CD4-positive, alpha-beta T cell treated with Interferon gamma for 1 hour (primary cell): ENCODE data around the gene MYOM1.

ENCODE experiments used
- DNase-seq: peaks from one replicate; pipeline ENCODE4 v3.0.0-alpha.2; 2020

The MYOM1 gene

DNA sequence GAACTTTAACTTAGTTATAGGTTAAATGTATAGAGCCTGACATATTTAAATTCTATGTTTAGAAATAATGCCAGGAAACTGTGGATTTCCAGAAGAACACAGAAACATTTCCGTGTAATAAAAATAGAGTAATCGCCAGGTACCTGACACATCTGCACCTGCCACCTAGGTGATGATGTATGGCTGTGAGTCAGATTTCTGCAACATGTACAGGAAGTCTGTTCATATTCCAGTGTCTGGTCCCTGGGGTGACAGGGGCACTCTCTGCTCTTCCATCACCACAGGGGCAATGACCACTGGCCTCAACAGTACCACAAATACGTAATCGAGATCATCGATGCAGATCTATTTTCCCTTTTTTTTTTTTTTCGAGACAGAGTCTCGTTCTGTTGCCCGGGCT is 105.7 kb downstream of the MYOM1 start:
- no peak for DNase-seq

DNA sequence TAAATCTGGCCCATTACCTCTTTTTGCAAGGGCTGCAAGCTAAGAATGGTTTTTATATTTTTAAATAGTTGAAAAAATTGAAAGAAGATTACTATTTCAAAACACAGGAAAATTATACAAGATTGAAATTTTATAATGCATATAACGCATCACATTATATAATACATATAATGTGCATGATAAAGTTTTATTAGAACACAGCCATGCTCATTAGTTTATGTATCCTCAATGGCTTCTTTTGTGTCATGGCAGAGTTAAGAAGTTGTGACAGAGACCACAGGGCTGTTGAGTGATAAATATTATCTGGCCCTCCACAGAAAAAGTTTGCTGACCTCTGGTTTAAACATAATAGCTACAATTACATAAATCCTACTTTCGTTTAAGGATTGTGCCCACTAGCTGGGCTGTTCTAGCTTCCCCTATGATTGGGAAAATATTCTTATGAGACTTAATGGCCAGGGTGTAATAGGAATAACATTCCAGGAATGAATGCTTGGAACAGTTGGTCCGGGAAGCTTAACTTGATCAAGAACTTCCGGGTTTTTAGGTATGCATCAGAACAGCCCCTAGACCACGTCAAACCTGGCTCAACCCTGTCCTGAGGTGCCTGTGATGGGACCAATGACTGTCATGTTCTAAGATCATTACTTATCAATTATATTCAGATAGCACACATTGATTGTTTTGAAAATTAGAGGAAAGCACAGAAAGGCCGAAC is 108.1 kb downstream of the MYOM1 start:
- DNase-seq: no peak

DNA sequence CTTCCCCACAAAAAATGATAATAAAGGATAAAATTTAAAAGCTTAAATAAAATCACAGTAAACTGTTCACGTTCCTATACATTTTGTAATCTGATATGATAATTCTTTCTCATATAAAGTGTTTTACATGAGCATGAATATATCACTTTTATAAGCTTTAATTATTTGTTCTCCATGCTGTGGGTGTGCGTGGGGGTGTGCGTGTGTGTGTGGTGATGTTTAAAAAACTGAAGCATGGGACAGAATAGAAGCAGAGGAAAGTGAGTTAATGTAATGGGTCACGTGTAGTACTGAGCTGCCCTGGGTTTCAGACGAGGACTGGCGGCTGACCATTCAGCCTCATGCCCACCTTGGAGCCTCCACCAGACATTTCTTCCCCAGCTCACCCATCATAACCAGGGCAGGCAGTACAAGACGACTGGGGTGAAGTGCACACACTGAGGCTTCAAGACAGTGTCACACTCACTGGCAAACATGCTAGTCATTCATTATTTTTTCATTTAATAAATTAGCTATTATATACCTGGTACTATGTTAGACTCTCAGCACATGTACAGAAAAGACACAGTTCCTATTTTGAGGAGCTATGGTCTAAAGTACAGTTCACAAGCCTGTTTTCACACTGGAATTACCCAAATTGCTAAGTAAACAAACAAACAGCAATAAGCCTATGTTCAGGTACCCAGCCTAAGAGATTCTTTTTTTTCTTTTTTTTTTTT is 109.6 kb downstream of the MYOM1 start:
- DNase-seq: no peak

DNA sequence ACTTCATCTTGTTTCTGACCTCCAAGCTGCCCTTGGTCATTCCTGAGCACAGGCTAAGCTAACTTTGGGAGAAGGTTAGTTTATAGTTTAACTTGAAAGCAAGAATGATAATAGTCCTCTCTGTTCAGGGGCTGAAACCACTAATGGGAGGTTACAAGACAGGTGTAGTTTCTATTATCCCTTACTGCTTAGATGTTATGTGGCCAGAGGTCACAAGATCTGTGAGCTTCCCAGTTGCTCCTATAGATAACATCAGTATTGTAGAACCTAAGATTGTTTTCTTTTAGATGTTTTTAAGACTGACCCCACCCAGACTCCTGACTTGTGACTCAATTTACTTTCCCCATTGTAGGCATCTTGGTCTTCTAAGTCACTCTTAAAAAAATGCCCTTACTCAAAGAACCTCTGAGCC is 112.0 kb downstream of the MYOM1 start:
- no peak for DNase-seq

DNA sequence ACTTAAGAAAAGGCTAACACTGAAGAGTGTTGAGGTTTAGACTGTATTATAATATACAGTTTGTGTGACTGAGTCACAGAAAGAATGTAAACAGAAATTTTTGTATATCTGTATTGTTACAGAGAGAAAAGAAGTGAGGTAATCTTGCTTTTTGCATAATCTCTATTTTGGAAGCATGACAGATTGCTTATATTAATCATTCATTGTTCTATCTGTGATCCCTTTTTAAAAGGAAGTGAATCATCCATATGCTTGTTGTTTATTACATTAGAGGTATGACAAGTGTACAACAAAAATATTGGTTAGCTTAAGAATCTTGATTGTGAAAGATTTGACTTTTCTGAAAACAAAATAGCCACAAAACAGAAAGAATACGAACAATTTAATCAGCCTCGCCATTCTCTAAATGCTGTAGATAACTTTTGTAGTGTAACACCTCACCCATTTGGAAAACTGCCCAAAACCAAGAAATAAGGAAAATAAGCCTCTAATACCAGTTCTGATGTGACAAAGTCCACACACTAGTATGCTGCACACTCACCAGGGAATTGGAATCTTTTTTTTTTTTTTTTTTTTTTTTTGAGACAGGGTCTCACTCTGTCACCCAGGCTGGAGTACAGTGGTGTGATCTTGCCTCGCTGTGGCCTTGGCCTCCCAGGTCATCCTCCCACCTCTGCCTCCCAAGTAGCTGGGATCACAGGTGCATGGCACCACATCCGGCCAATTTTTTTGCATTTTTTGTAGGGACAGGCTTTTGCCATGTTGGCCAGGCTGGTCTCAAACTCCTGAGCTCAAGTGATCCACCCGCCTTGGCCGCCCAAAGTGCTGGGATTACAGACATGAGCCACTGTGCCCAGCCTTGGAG is 115.3 kb downstream of the MYOM1 start:
- DNase-seq: no peak

DNA sequence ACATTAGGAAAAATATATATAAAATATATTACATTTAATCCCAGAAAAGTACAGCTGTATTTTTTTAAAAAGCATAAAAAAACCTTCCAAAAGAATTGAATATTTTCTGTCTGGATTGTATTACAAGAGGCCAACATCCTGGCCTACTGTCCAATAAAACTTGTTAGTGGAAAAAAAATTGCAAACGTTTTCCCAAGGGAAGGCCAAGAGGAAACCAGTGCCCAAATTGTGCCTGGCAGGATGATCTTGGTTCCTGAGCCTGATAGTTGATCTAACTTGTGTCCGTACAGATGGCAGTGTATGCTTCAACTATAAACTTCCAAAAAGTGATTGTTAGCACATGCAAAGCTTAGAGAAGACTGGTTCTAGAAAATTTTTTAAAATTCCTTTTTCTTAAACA is 116.2 kb downstream of the MYOM1 start:
- no peak for DNase-seq

DNA sequence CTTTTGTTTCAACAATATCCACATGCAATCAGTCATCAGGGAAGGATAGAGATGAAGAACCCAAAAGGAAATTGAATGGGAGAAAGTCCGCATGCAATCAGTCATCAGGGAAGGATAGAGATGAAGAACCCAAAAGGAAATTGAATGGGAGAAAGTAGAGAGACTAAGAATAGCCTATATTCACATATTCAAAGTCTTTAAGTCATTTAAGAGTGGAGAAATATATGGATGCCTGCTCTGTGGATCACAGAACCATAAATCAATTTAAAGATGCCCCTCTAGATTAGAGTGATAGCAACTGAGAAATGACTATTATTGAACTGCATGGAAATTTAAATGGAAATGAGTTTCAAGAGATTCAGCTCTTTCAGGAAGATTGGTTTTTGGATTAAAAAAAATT is 116.8 kb downstream of the MYOM1 start:
- no peak for DNase-seq

DNA sequence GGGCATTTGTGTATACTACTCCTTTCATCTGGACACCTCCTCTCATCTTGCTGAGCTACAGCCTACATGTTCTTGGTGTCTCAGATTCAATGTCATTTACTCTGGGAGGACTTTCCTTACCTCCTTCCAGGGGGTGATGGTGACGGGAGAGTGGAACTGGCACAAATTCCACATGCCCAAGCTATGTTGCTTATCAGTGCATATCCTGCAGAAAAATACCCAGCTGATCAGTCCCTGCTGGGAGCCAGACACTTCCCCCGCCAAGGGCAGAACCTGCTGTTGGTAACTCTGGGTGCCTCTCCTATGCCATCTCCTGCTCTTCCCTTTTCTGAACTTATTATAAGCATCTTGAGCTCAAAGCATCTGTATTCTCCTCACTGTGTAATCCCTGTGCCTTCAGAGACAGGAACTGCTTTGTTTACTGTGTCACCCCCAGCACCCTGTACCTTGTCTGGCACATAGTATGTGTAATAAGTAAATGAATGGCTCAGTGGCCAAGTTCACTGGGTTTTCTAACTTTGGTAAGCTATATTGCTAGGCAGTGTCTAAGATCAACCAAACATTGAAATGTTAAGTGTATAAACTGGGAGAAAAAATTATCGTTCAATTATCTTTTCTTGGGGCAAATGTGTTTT is 119.2 kb downstream of the MYOM1 start:
- no peak for DNase-seq

DNA sequence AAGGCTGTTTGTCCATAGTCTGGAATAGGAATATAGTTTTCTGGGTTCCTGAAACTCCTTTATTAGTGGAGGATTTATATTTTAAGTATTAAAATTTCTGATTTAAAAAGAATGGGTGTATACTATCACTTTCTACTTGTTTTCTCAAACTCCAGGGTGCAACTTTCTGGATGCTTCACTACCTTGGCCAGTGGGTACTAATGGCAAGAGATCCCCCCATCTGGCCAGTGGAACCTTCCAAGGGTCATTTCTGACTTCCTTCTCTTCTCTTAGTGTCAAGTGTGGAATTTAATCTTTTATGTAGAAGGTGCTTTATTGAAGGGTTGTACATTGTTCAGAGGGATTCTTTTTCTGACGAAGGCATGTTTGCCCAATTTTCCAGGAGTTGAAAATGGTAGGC is 120.4 kb downstream of the MYOM1 start:
- DNase-seq: no peak

DNA sequence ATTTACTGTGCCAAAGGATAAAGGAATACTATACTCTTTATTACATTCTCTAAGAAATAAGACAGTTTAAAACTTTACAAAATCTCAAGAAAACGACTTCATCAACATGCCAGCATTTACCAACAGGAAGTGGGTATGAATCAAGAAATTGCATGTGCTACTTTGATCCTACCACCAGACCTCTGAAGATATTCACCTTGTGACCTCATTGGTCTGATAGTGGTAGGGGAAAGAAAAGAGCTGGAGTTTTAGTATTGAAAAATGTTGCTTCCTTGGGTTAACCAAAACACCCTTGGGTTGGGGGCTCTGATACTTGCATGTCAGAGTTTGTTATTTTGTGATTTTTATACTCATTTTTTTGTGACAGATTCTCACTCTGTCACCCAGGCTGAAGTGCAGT is 122.7 kb downstream of the MYOM1 start:
- no peak for DNase-seq

DNA sequence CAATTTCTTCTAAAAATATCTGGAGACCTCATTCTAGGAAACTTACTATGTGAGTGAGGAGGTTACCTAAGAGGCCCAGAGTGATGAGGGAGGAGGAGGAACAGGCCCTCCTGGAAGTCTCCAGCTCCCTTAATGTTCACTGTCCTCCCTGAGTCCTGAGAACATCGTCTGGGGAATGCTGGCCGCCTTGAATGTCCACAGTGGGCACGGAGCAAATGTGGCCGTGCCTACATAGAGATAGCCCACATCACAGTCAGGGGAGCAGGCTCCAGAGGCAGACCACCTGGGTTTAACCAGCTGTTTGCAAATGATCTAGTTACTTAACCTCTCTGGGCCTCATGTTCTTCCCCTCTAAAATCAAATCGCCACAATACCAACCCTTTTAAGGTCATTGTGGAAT is 123.8 kb downstream of the MYOM1 start:
- no peak for DNase-seq

DNA sequence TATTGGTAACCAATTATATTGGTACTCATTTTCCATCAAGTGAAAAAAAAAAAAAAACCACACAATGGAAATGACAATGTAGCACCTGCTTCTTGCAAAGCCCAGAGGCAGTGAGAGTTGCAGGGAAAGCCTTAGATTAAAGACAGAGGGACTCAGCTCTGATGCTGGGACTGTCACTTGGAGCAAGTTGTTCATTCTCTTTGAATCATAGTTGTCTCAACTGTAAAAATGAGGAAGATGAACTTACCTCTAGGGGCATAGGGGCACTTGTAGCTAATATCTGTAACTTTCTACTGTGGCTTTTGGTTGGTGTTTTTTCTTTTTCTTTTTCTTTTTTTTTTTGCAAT is 125.5 kb downstream of the MYOM1 start:
- no peak for DNase-seq

DNA sequence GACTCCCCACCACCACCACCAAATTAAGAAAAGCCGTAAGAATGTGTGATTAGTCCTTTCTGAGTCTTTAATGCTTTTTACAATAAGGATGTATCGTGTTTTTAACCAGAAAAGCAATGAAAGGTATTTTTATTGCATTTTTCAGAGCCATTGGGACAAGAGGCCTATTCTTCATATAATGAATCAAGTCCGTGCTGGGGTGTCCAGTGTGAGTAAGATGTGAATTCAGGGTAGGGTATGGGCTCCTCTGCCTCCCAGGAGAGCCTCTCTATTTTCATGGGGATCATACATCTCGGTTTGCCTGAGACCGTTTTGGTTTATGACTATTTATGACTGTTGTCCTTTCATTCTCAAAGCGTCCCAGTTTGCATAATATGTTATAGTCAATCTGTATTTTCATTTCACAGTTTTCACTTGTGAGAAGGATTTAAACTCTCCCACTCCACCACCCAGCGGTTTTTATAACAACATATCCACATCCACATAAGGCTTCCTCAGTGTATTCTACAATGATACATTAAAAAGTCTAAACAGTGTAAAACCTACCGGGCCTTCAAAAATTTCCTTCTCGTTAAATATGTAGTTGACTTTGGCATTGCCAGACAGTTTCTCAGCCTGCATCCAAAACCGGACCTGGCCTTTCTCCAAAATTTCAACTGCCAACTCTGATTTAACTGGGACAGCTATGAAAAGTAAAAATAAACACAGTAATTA is 126.0 kb downstream of the MYOM1 start:
- DNase-seq: no peak

DNA sequence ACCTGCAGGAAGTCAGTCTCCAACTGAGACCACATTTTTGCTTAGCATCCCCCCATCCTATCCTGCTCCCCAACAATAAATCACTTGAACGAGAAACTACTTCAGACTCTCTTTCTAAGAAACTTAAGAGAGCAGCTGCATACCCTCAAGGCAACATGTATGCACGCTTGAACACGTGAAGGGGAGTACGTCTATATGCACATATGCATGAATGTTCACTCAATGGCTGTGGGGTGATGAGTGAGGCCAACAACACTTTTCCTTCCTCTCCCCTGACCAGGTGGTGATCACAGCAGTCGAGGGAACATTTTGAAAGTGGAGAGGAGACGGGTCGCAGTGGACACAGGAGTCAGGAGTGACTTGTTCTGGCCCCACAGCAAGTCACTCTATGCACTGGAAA is 127.0 kb downstream of the MYOM1 start:
- DNase-seq: no peak

DNA sequence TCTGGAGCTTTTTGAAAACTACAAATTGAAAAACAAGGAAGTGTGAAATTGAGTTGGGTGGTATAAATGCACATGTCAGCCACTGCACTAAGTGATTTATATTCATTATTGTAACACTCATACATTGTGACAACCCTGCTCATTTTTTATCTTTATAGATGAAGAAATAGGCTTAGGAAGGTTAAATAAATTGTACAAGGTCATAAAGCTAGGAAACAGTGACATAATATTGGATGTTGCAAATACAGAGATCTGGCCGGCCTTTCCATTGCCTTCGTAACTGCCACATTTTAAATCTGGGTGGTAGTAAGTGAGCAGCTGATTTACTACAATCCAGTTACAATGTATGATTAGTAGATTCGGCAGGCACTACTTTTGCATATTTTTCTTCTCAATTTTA is 130.2 kb downstream of the MYOM1 start:
- DNase-seq: no peak

DNA sequence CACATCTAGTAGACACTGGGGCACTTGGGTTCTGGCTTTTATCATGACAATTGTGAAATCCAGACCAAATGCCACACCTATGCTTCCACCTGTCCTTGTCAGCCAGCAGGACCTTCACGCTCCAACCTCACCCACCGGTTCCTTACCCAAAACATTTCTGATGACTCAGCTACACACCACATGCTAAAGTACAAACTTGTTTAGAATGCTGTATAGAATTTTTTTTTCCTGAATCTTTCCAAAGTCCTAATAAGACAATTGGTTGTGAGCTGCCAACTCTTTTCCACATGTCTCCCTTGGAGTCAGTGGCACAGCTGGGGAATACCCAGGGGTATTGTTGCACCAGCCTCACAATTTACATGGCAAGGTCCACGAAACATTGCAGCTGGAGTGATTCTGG is 131.3 kb downstream of the MYOM1 start:
- no peak for DNase-seq

DNA sequence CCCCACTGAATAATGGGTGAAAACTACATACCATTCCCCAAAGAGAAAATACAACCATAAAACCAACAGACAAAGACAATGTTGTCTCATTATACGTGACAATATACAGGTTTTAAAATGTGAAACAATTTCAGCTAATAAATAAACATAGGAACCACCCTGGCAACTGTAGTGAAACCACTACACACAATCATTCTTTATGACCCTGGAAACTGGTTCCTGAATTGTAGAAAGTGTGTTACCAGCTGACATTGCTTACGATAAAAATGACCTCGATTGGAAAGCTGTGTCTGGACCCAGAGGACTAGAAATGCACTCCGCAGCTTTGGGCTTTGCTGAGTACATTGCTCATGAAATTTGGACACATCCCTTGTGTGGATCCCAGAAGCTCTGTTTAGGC is 132.9 kb downstream of the MYOM1 start:
- DNase-seq: no peak

DNA sequence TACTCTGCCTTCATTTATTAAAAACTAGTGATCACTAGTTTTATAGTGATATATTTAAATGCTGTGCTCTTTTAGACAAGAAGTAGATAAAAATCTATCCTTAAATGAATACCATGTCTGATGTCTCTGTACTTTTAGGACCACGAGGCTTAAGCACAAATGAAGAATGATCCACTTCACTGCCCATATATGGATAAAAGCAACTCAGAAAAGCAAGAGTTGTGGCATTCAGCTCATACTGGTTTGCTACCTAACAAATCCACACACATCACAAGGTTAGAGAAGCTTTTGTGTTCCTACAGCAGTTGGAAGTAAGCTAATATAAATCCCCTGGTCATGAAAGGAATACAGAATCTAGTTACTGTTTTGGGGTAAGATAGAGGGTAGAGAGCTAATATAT is 134.2 kb downstream of the MYOM1 start:
- no peak for DNase-seq

DNA sequence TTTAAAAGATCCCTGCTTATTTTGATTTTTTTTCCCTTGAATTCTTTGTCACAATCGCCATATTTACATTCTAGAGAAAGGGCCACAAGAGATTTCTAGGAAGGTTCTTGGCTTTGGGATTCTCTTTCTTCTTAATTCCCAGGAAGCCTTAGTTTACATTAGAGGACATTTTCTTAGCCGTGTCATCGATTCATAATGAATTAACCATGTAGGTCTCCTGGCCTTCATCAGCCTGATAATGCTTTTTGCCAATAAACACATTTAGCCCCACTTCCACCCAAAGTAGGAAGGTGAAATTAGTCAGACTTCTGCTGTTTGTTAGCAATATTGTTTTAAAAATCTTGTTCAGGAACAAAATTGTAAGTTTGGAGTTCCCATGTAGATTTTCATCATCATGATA is 135.6 kb downstream of the MYOM1 start:
- DNase-seq: no peak

DNA sequence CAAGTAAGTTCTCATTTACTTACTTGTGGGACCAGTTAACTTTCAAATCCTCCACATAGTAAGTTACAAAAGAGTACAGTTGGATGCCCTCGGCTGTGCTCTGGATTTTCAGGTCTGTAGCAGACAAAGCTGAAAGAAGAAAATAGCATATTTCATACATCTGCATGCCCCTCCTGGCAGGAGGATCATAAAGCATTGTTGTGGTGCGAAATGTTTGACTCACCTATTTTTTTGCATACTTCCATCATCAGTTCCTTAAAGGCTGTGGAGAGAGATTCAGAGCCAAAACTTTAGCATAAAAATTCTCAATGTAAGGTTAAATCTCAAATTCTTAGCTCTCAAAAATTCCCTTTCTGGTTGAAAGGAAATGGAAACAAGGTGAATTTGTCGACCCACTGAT is 136.0 kb downstream of the MYOM1 start:
- DNase-seq: no peak

DNA sequence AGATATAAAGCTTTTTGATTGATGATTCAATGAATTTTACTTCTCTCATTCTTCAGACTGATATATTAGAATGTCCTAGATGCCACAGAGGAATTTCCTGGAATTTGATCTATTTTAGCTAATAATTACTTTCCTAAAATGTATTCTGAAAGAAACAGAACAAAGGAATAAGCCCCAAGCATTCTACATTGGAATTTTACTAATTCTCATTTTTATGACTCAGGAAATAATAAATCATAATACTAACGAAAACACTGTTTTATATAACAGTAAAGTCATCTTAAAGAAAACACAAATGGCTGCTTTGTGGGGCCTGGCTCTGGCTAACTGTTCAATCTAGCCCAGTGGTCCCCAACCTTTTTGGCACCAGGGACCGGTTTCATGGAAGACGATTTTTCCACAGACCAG is 138.2 kb downstream of the MYOM1 start:
- no peak for DNase-seq

DNA sequence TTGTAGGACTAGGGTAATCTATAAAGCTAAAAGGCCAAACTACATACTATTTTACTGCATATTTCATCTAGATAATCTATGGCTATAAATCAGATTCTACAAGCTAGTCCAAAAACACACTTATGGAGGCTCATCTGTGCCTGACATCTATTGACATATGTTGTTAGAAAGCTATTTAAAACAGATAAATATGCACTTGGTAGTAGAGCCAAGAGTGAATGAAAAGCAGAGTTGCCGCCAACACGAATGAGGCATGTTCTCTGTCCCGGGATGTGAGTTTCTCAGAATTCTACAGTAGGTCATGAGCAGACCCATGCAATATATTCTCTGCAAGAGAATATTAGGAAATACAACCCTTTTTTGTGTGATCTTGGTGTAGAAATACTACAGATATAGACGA is 140.1 kb downstream of the MYOM1 start:
- DNase-seq: no peak

DNA sequence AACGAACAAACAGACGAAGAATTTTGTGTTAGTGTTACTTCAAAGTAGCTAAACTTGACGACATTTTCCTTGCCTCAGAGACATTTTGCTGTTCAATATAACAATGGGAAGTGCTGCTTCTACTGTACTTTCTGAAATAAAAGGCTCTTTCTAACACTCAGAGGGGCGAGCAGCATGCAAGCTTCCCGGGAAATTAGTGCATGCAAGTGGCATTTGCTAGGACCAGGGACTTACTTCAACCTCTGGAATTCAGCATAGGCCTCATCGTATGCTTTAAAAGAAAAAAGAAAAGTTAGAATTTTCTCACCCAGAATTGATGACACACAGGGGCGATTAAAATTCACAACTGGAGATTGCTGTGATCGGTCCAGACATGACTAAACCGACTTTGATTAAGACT is 144.3 kb downstream of the MYOM1 start:
- no peak for DNase-seq
